H9 (cell line): Measurements from ENCODE around the gene KDM4C. TPM values are rescaled to one million over a fixed set of nuclear protein-coding genes. Genes with fewer than 3 reads are reported as not detected.

ENCODE experiments used
- DNase-seq: peaks from one replicate; pipeline ENCODE4 v3.0.0-alpha.2; 2017
- H2AFZ ChIP-seq: one replicate; pipeline ENCODE4 v1.6.1; 2013; ENCODE audit warnings: mild to moderate bottlenecking, low read length, control low read depth, moderate library complexity
- H2AK5ac ChIP-seq: 2 replicates; pipeline ENCODE4 v1.6.1; 2013; ENCODE audit warnings: low read length, control low read depth, mixed read lengths; ENCODE audit not compliant: insufficient read length
- H2BK120ac ChIP-seq: one replicate; pipeline ENCODE4 v1.6.1; 2013; ENCODE audit warnings: low read depth, mild to moderate bottlenecking, low read length, control low read depth, inconsistent platforms; ENCODE audit not compliant: poor library complexity, severe bottlenecking
- H2BK12ac ChIP-seq: 2 replicates; pipeline ENCODE4 v1.6.1; 2013; ENCODE audit warnings: low read length, control low read depth, mixed read lengths, low read depth; ENCODE audit not compliant: insufficient read length
- H2BK15ac ChIP-seq: 2 replicates; pipeline ENCODE4 v1.6.1; 2013; ENCODE audit warnings: low read depth, low read length, control low read depth
- H2BK20ac ChIP-seq: one replicate; pipeline ENCODE4 v1.6.1; 2013; ENCODE audit warnings: low read depth, mild to moderate bottlenecking, low read length, control low read depth, inconsistent platforms; ENCODE audit not compliant: poor library complexity, severe bottlenecking
- H2BK5ac ChIP-seq: 2 replicates; pipeline ENCODE4 v1.6.1; 2013; ENCODE audit warnings: low read length, control low read depth, mixed read lengths; ENCODE audit not compliant: insufficient read length
- H3K14ac ChIP-seq: 2 replicates; pipeline ENCODE4 v1.6.1; 2013; ENCODE audit warnings: low read length, control low read depth; ENCODE audit not compliant: insufficient read depth
- H3K18ac ChIP-seq: 2 replicates; pipeline ENCODE4 v1.6.1; 2013; ENCODE audit warnings: low read depth, mild to moderate bottlenecking, mixed read lengths, low read length, control low read depth; ENCODE audit not compliant: insufficient read length
- H3K23ac ChIP-seq: 2 replicates; pipeline ENCODE4 v1.6.1; 2013; ENCODE audit warnings: low read length, control low read depth, mixed read lengths, low read depth; ENCODE audit not compliant: insufficient read length
- H3K23me2 ChIP-seq: 2 replicates; pipeline ENCODE4 v1.6.1; 2013; ENCODE audit warnings: low read depth, mild to moderate bottlenecking, mixed read lengths, low read length, control low read depth; ENCODE audit not compliant: insufficient read length, poor library complexity, severe bottlenecking
- H3K27ac ChIP-seq: 2 replicates; pipeline ENCODE4 v1.5.1; 2013; ENCODE audit warnings: low read length, control low read depth, mixed read lengths, low read depth; ENCODE audit not compliant: insufficient read length
- H3K27me3 ChIP-seq: 2 replicates; pipeline ENCODE4 v1.6.1; 2013; ENCODE audit warnings: low read length, control low read depth, inconsistent platforms; ENCODE audit not compliant: insufficient read depth
- H3K4ac ChIP-seq: 2 replicates; pipeline ENCODE4 v1.6.1; 2013; ENCODE audit warnings: low read depth, mild to moderate bottlenecking, control low read depth, inconsistent platforms, low read length, moderate library complexity
- H3K4me1 ChIP-seq: 2 replicates; pipeline ENCODE4 v1.6.1; 2013; ENCODE audit warnings: low read length, control low read depth, inconsistent platforms; ENCODE audit not compliant: insufficient read depth
- H3K4me2 ChIP-seq: 2 replicates; pipeline ENCODE4 v1.6.1; 2013; ENCODE audit warnings: low read length, control low read depth, mixed read lengths; ENCODE audit not compliant: insufficient read length, insufficient read depth
- H3K56ac ChIP-seq: 2 replicates; pipeline ENCODE4 v1.6.1; 2013; ENCODE audit warnings: low read depth, mild to moderate bottlenecking, mixed read lengths, low read length, control low read depth; ENCODE audit not compliant: insufficient read length
- H3K79me1 ChIP-seq: 2 replicates; pipeline ENCODE4 v1.6.1; 2013; ENCODE audit warnings: low read depth, mild to moderate bottlenecking, moderate library complexity, low read length, control low read depth, inconsistent platforms; ENCODE audit not compliant: insufficient read depth, poor library complexity, severe bottlenecking
- H3K79me2 ChIP-seq: 2 replicates; pipeline ENCODE4 v1.6.1; 2013; ENCODE audit warnings: low read length, control low read depth, inconsistent platforms; ENCODE audit not compliant: insufficient read depth
- H3K9ac ChIP-seq: 2 replicates; pipeline ENCODE4 v1.6.1; 2013; ENCODE audit warnings: low read length, control low read depth, mixed read lengths; ENCODE audit not compliant: insufficient read length; ENCODE audit errors: extremely low read depth
- H3K9me3 ChIP-seq: one replicate; pipeline ENCODE4 v1.6.1; 2013; ENCODE audit warnings: low read depth, low read length, inconsistent platforms; ENCODE audit not compliant: control insufficient read depth
- H3T11ph ChIP-seq: one replicate; pipeline ENCODE4 v1.6.1; 2013; ENCODE audit warnings: mild to moderate bottlenecking, low read length, control low read depth, inconsistent platforms
- H4K20me1 ChIP-seq: one replicate; pipeline ENCODE4 v1.6.1; 2013; ENCODE audit not compliant: control insufficient read depth, insufficient read length, insufficient read depth
- H4K5ac ChIP-seq: 2 replicates; pipeline ENCODE4 v1.6.1; 2013; ENCODE audit warnings: low read depth, mild to moderate bottlenecking, mixed read lengths, low read length, control low read depth; ENCODE audit not compliant: insufficient read length
- H4K8ac ChIP-seq: replicated peaks from 2 replicates; pipeline ENCODE4 v1.6.1; 2013; ENCODE audit warnings: low read length, control low read depth, mixed read lengths, low read depth; ENCODE audit not compliant: insufficient read length
- H4K91ac ChIP-seq: 2 replicates; pipeline ENCODE4 v1.6.1; 2013; ENCODE audit warnings: low read depth, mild to moderate bottlenecking, moderate library complexity, mixed read lengths, low read length, control low read depth; ENCODE audit not compliant: insufficient read length
- H3K27ac Mint-ChIP-seq, 3 experiments: 2 replicates in 2 of 3; 3 replicates in 1 of 3; pipeline ENCODE4 v1.8.0; 2020 to 2021; ENCODE audit warnings: mixed read lengths in 3 of 3, mild to moderate bottlenecking in 1 of 3, moderate library complexity in 1 of 3
- H3K27me3 Mint-ChIP-seq: 2 replicates; pipeline ENCODE4 v1.8.0; 2021; ENCODE audit warnings: low read depth, mild to moderate bottlenecking, moderate library complexity, mixed read lengths
- H3K36me3 Mint-ChIP-seq, 3 experiments: 2 replicates in 2 of 3; 3 replicates in 1 of 3; pipeline ENCODE4 v1.8.0; 2020 to 2021; ENCODE audit warnings: low read depth in 3 of 3, mixed read lengths in 3 of 3; ENCODE audit not compliant: insufficient read depth in 1 of 3
- H3K4me1 Mint-ChIP-seq, 2 experiments: 2 replicates each; pipeline ENCODE4 v1.8.0; 2020; ENCODE audit warnings: mixed read lengths in 2 of 2
- H3K4me3 Mint-ChIP-seq, 2 experiments: 2 replicates in 1 of 2; 3 replicates in 1 of 2; pipeline ENCODE4 v1.8.0; 2020 to 2021; ENCODE audit warnings: mild to moderate bottlenecking in 2 of 2, mixed read lengths in 2 of 2, moderate library complexity in 1 of 2
- H3K9me3 Mint-ChIP-seq, 2 experiments: 2 replicates in 1 of 2; 3 replicates in 1 of 2; pipeline ENCODE4 v1.8.0; 2020; ENCODE audit warnings: mild to moderate bottlenecking in 2 of 2, mixed read lengths in 2 of 2, moderate library complexity in 1 of 2
- CTCF ChIP-seq: fragments of 200-600 bp; sonication (generic); conservative IDR thresholded peaks from 3 replicates; pipeline ENCODE4 v1.8.0; 2021; ENCODE audit warnings: antibody characterized with exemption, mild to moderate bottlenecking
- WGBS: extraction: QIAGEN DNeasy Blood & Tissue Kit; methylation state at CpG from one replicate; pipeline ENCODE4 v1.1.7; 2013; ENCODE audit warnings: missing lambda C conversion rate, low lambda C conversion rate, mixed read lengths; ENCODE audit not compliant: insufficient read length; ENCODE audit errors: extremely low coverage; 5-methylcytosine and 5-hydroxymethylcytosine counted together
- total RNA-seq: library from RNA; stranded (reverse); gene quantifications from 2 replicates; pipeline ENCODE4 v1.2.1, GENCODE V29; 2021

Gene KDM4C
- total RNA-seq, 1 experiment from 2014 or later: 24.0 TPM

GRCh38 chr9:6715755-6716643 is 41.8 kb upstream of the KDM4C start:
- no peaks in the 10 kb centered on the region; the same call in 1 of the 2 replicates for H3K27me3 ChIP-seq
- no peaks in the 10 kb centered on the region for H3K36me3 Mint-ChIP-seq
- peak overlapping the region; percentile 52 for H3K18ac ChIP-seq
- no peak overlapping the region for H3K9ac ChIP-seq
- H3K79me1 ChIP-seq: no peaks in the 10 kb centered on the region
- H4K20me1 ChIP-seq: no peaks in the 10 kb centered on the region
- H2BK5ac ChIP-seq: no peak overlapping the region
- no peak overlapping the region for H3T11ph ChIP-seq
- H4K8ac ChIP-seq: no peak overlapping the region
- H3K27ac ChIP-seq: no peak overlapping the region
- no peak overlapping the region for H2BK20ac ChIP-seq
- peak overlapping the region; percentile 21; the same call in 1 of the 2 replicates for H3K14ac ChIP-seq
- H4K5ac ChIP-seq: no peak overlapping the region
- no peak overlapping the region for H3K4me3 Mint-ChIP-seq
- no peaks in the 10 kb centered on the region for H3K4me1 ChIP-seq
- TF ChIP-seq CTCF: no peak
- no peaks in the 10 kb centered on the region for H3K23me2 ChIP-seq
- H3K4me1 Mint-ChIP-seq: no peaks in the 10 kb centered on the region; a peak in 2 of 4 replicates
- H3K4ac ChIP-seq: no peak overlapping the region
- H2BK120ac ChIP-seq: no peak overlapping the region
- no peak overlapping the region for H3K23ac ChIP-seq
- DNase-seq: peak; percentile 58
- H3K56ac ChIP-seq: no peak overlapping the region
- H3K4me2 ChIP-seq: no peak overlapping the region
- H3K9me3 ChIP-seq: no peaks in the 10 kb centered on the region
- no peaks in the 10 kb centered on the region for H3K79me2 ChIP-seq
- H2AK5ac ChIP-seq: no peak overlapping the region
- peak overlapping the region; percentile 63 for H2AFZ ChIP-seq
- no peaks in the 10 kb centered on the region for H3K27me3 Mint-ChIP-seq
- no peak overlapping the region for H2BK12ac ChIP-seq
- H3K27ac Mint-ChIP-seq: 0 out of 7 replicates have a peak overlapping the region, but pooled peaks of 1 of the 3 experiments have one; percentile 39
- H2BK15ac ChIP-seq: no peak overlapping the region
- no peaks in the 10 kb centered on the region for H3K9me3 Mint-ChIP-seq
- no CpG with 5 or more reads among the region's 61 CpGs for WGBS
- no peak overlapping the region for H4K91ac ChIP-seq
